ENCODE measurements around the gene TMEM40.
"Not testable (repeated sequence)": the region's sequence is repeated elsewhere in the genome, so short reads cannot be mapped to it uniquely, and the experiment has no call there.

The TMEM40 gene

GRCh38 chr3:12759097-12759679 is at the start of gene TMEM40:
TMEM40 (minus strand) TSS chr3:12759259; CDS start chr3:12749832, 9,427 bp downstream.
- DNase-seq (ENCODE audit: low read depth, low spot score): no peak

GRCh38 chr3:12808587-12808986 is 49.5 kb upstream of the TMEM40 start:
- DNase-seq (ENCODE audit: low read depth, low spot score): no peak

- DNase-seq (ENCODE audit: low read depth, low spot score): no peak
Observed at GRCh38 chr3:12807601-12808359, 48.7 kb upstream of the TMEM40 start.

- DNase-seq (ENCODE audit: low read depth, low spot score): no peak
Observed at GRCh38 chr3:12807066-12807465, 48.0 kb upstream of the TMEM40 start.

GRCh38 chr3:12803371-12803770 is 44.3 kb upstream of the TMEM40 start:
- no peak for DNase-seq (ENCODE audit: low read depth, low spot score)

- DNase-seq (ENCODE audit: low read depth, low spot score): no peak
Observed at GRCh38 chr3:12799525-12800440, 40.7 kb upstream of the TMEM40 start.

GRCh38 chr3:12798559-12799179 is 39.6 kb upstream of the TMEM40 start:
- no peak for DNase-seq (ENCODE audit: low read depth, low spot score)

GRCh38 chr3:12797892-12798558 is 39.0 kb upstream of the TMEM40 start:
- no peak for DNase-seq (ENCODE audit: low read depth, low spot score)

GRCh38 chr3:12797124-12797891 is 38.2 kb upstream of the TMEM40 start:
- no peak for DNase-seq (ENCODE audit: low read depth, low spot score)

- DNase-seq (ENCODE audit: low read depth, low spot score): no peak
Observed at GRCh38 chr3:12796171-12797123, 37.4 kb upstream of the TMEM40 start, which contains the start of gene CAND2. CAND2 (plus strand) TSS chr3:12796680; CDS start chr3:12796721, 41 bp downstream.

GRCh38 chr3:12793701-12794100 is 34.6 kb upstream of the TMEM40 start:
- DNase-seq (ENCODE audit: low read depth, low spot score): no peak

- DNase-seq (ENCODE audit: low read depth, low spot score): no peak
Observed at GRCh38 chr3:12791430-12791829, 32.4 kb upstream of the TMEM40 start.

GRCh38 chr3:12787967-12788690 is 29.1 kb upstream of the TMEM40 start:
- DNase-seq (ENCODE audit: low read depth, low spot score): not testable (repeated sequence)

- peak; percentile 16 for DNase-seq (ENCODE audit: low read depth, low spot score)
Observed at GRCh38 chr3:12787346-12787745, 28.3 kb upstream of the TMEM40 start.

- no peak for DNase-seq (ENCODE audit: low read depth, low spot score)
Observed at GRCh38 chr3:12785096-12785495, 26.0 kb upstream of the TMEM40 start.

- no peak for DNase-seq (ENCODE audit: low read depth, low spot score)
Observed at GRCh38 chr3:12782172-12782815, 23.2 kb upstream of the TMEM40 start.

- DNase-seq (ENCODE audit: low read depth, low spot score): no peak
Observed at GRCh38 chr3:12780751-12781150, 21.7 kb upstream of the TMEM40 start.

GRCh38 chr3:12777171-12777570 is 18.1 kb upstream of the TMEM40 start:
- no peak for DNase-seq (ENCODE audit: low read depth, low spot score)
